HCT116 (cell line): ENCODE results near the gene DELE1. TPM values are rescaled to one million over a fixed set of nuclear protein-coding genes. Genes with fewer than 3 reads are reported as not detected.

Experiments
- ATAC-seq: fragments of 200-7000 bp; cut with Tn5 transposase; 2 replicates; pipeline ENCODE4 v1.9.1; 2020; ENCODE audit warnings: mild to moderate bottlenecking, moderate library complexity
- BruUV-seq: library from RNA; stranded (reverse); fragments of 400-500 nt; replicated peaks from 2 replicates; lab custom pipeline; 2021; lab: Mats Ljungman, UMichigan
- CTCF ChIA-PET: fragments of 300-600 bp; sonication (Branson Sonifier 250); formaldehyde crosslinking; loops from one replicate; lab custom pipeline; 2021; ENCODE audit warnings: antibody characterized with exemption; lab: Charles Lee
- POLR2A ChIA-PET: fragments of 300-600, 350-600 bp; sonication (Branson Sonifier 250); formaldehyde crosslinking; loops from one replicate; lab custom pipeline; 2021; ENCODE audit warnings: antibody characterized with exemption; lab: Charles Lee
- RAD21 ChIA-PET, 2 experiments: fragments of 300-600 bp; sonication (Branson Sonifier 250); formaldehyde crosslinking; loops; one replicate each; lab custom pipeline; 2023; ENCODE audit warnings: low total read pairs in 2 of 2; ENCODE audit not compliant: uncharacterized antibody in 2 of 2, unreplicated experiment in 2 of 2, low non-redundant PET in 1 of 2; lab: Charles Lee
- DNase-seq: peaks from one replicate; pipeline ENCODE4 v3.0.0-alpha.2; 2010; ENCODE audit warnings: low read depth, low spot score
- H2AFZ ChIP-seq: fragments of 200-600 bp; shearing (Covaris generic), sonication (generic); 2 replicates; pipeline ENCODE4 v1.6.1; 2017; ENCODE audit warnings: low read depth, mixed run types, mixed read lengths, antibody characterized with exemption, low read length; ENCODE audit not compliant: poor library complexity, severe bottlenecking
- H3K27ac ChIP-seq: 2 replicates; pipeline ENCODE4 v1.5.1; 2012; ENCODE audit warnings: low read depth, low read length
- H3K27me3 ChIP-seq: fragments of 200-600 bp; sonication (generic); 2 replicates; pipeline ENCODE4 v1.6.1; 2016; ENCODE audit warnings: mixed run types, low read length, mixed read lengths; ENCODE audit not compliant: insufficient read depth
- H3K36me3 ChIP-seq, 2 experiments: fragments of 200-500 bp in 1 of 2; fragments of 200-600 bp in 1 of 2; sonication (Bioruptor generic) in 1 of 2; sonication (generic) in 1 of 2; 2 replicates each; pipeline versions ENCODE4 v1.5.1 to v1.6.1; 2014 to 2016; ENCODE audit warnings: low read length in 2 of 2, inconsistent platforms in 1 of 2, mixed read lengths in 1 of 2, mixed run types in 1 of 2; ENCODE audit not compliant: insufficient read depth in 2 of 2, control insufficient read depth in 1 of 2
- H3K4me1 ChIP-seq, 2 experiments: fragments of 200-600 bp in 1 of 2; sonication (generic) in 1 of 2; 2 replicates each; pipeline versions ENCODE4 v1.5.1 to v1.6.1; 2012 to 2017; ENCODE audit warnings: low read length in 2 of 2, inconsistent platforms in 1 of 2, mild to moderate bottlenecking in 1 of 2, mixed read lengths in 1 of 2, mixed run types in 1 of 2, moderate library complexity in 1 of 2; ENCODE audit not compliant: insufficient read depth in 2 of 2, control insufficient read depth in 1 of 2
- H3K4me2 ChIP-seq: fragments of 200-600 bp; sonication (generic); 2 replicates; pipeline ENCODE4 v1.6.1; 2017; ENCODE audit warnings: mixed run types, low read length, mixed read lengths
- H3K4me3 ChIP-seq, 2 experiments: fragments of 200-600 bp in 1 of 2; sonication (generic) in 1 of 2; replicated peaks in 1 of 2; 2 replicates each; pipeline ENCODE4 v1.5.1; 2011 to 2016; ENCODE audit warnings: low read length in 2 of 2, control low read depth in 1 of 2, low read depth in 1 of 2, mild to moderate bottlenecking in 1 of 2, mixed read lengths in 1 of 2, mixed run types in 1 of 2
- H3K79me2 ChIP-seq: fragments of 200-600 bp; sonication (generic); 2 replicates; pipeline ENCODE4 v1.6.1; 2017; ENCODE audit warnings: mild to moderate bottlenecking, mixed run types, low read length, moderate library complexity, mixed read lengths; ENCODE audit not compliant: insufficient read depth
- H3K9ac ChIP-seq: fragments of 200-600 bp; sonication (generic); 2 replicates; pipeline ENCODE4 v1.6.1; 2016; ENCODE audit warnings: low read length, mixed read lengths
- H3K9me2 ChIP-seq: fragments of 200-600 bp; sonication (generic), shearing (Covaris generic); 2 replicates; pipeline ENCODE4 v1.6.1; 2017; ENCODE audit warnings: mixed run types, mild to moderate bottlenecking, moderate library complexity; ENCODE audit not compliant: insufficient read depth
- H3K9me3 ChIP-seq, 2 experiments: fragments of 200-500 bp in 1 of 2; fragments of 200-600 bp in 1 of 2; sonication (Bioruptor generic) in 1 of 2; sonication (generic) in 1 of 2; 2 replicates each; pipeline ENCODE4 v1.6.1; 2014 to 2017; ENCODE audit warnings: low read length in 2 of 2, mixed read lengths in 2 of 2, inconsistent platforms in 1 of 2, low read depth in 1 of 2, mild to moderate bottlenecking in 1 of 2, mixed run types in 1 of 2, moderate library complexity in 1 of 2; ENCODE audit not compliant: control insufficient read depth in 1 of 2, insufficient read depth in 1 of 2
- H4K20me1 ChIP-seq: fragments of 200-600 bp; sonication (generic), shearing (Covaris generic); 2 replicates; pipeline ENCODE4 v1.6.1; 2017; ENCODE audit warnings: mixed run types, mild to moderate bottlenecking, moderate library complexity; ENCODE audit not compliant: insufficient read depth
- CEBPB ChIP-seq: IDR thresholded peaks from 2 replicates; pipeline ENCODE4 v1.6.1; 2012; ENCODE audit warnings: low read depth
- ELF1 ChIP-seq: IDR thresholded peaks from 2 replicates; pipeline ENCODE4 v1.6.1; 2012; ENCODE audit warnings: low read depth, borderline replicate concordance
- POLR2A ChIP-seq: IDR thresholded peaks from 2 replicates; pipeline ENCODE4 v1.7.0; 2011; ENCODE audit warnings: borderline replicate concordance; ENCODE audit not compliant: insufficient read depth, insufficient read length; ENCODE audit errors: extremely low read depth
- RAD21 ChIP-seq: IDR thresholded peaks from 2 replicates; pipeline ENCODE4 v1.6.1; 2012; ENCODE audit warnings: low read depth, mild to moderate bottlenecking
- TCF7L2 ChIP-seq: IDR thresholded peaks from 2 replicates; pipeline ENCODE4 v1.7.0; 2011; ENCODE audit warnings: borderline replicate concordance, inconsistent platforms; ENCODE audit not compliant: insufficient read depth, insufficient read length; ENCODE audit errors: extremely low read depth
- YY1 ChIP-seq: IDR thresholded peaks from 2 replicates; pipeline ENCODE4 v1.6.1; 2011; ENCODE audit warnings: low read length, low read depth, moderate library complexity, mild to moderate bottlenecking; ENCODE audit not compliant: insufficient replicate concordance; ENCODE audit errors: extremely low read depth
- ZFX ChIP-seq: fragments of 450-650 bp; IDR thresholded peaks from 2 replicates; pipeline ENCODE4 v1.6.1; 2017
- intact Hi-C: fragments of 100-400 bp; cut with micrococcal nuclease; formaldehyde crosslinking; loops from 2 replicates; pipeline ENCODE4 v1.10.0; 2022
- total RNA-seq: library from RNA; stranded (reverse); gene quantifications from one replicate; pipeline ENCODE4 v1.2.1, GENCODE V29; 2021; ENCODE audit not compliant: unreplicated experiment
- TF ChIP-seq, protein P1 (sequence below), 3 experiments: fragments of 200-600 bp in 1 of 3; sonication (generic) in 1 of 3; IDR thresholded peaks in 2 of 3; conservative IDR thresholded peaks in 1 of 3; 2 replicates each; pipeline ENCODE4 v1.5.1; 2012 to 2017; ENCODE audit warnings: low read depth in 2 of 3, low read length in 2 of 3, antibody characterized with exemption in 1 of 3, borderline replicate concordance in 1 of 3, control low read depth in 1 of 3, mild to moderate bottlenecking in 1 of 3, mixed read lengths in 1 of 3, mixed run types in 1 of 3, moderate library complexity in 1 of 3; ENCODE audit not compliant: insufficient read depth in 1 of 3
- TF ChIP-seq, protein P2 (sequence below): IDR thresholded peaks from 2 replicates; pipeline ENCODE4 v1.6.1; 2012

Gene DELE1
- total RNA-seq, 1 experiment from 2014 or later = 74.1 TPM

DNA sequence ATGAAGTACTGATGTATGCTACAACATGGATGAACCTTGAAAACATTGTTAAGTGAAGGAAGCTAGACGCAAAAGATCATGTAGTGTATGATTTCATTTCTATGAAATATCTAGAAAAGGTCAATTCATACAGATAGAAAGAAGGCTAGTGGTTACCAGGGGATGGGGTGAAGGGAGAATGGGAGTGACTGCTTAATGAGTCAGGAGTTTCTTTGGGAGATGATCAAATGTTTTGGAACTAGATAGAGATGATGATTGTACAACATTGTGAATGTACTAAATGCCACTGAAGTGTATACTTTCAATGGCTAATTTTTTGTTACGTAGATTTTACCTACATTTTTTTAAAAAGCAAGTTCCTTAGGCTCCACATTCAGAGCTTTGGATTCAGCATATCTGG is 14.9 kb upstream of the DELE1 start (continued):
- TF ChIP-seq RAD21 (no peak), TCF7L2 (no peak)

DNA sequence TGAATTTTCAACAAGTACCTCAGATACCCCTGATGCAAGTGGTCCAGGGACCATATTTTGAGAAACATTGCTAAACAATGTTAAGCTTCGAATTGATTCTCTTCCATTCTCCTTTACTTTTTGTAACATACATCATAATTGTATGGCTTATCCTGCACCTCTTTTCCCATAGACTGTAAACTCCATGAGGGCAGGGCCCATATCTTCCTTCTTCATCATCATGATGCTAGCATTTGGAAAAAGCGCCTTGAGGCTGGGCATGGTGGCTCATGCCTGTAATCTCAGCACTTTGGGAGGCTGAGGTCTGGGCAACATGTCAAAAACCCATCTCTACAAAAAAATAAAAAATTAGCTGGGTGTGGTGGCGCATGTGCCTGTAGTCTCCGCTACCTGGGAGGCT is 14.5 kb upstream of the DELE1 start:
- Histone ChIP-seq H3K27ac (no peak overlapping the region), H4K20me1 (no peaks in the 10 kb centered on the region), H3K79me2 (no peaks in the 10 kb centered on the region), H3K9ac (no peak overlapping the region), H3K27me3 (no peaks in the 10 kb centered on the region), H3K4me2 (no peak overlapping the region), H3K4me3 (no peak overlapping the region), H3K4me1 (peaks cover 0 to 3% of the 10 kb centered on the region in 2 experiments; a peak in 1 of 4 replicates), H3K9me2 (no peaks in the 10 kb centered on the region), H3K36me3 (no peaks in the 10 kb centered on the region), H2AFZ (no peak overlapping the region), H3K9me3 (no peaks in the 10 kb centered on the region)
- no peak for ATAC-seq
- no TSS peak for BruUV-seq
- POLR2A ChIA-PET = no interaction called here
- CTCF ChIA-PET = no interaction called here
- RAD21 ChIA-PET = no interaction called here
- no peak for TF ChIP-seq CEBPB
- DNase-seq = no peak
- intact Hi-C loops = no loop called here

DNA sequence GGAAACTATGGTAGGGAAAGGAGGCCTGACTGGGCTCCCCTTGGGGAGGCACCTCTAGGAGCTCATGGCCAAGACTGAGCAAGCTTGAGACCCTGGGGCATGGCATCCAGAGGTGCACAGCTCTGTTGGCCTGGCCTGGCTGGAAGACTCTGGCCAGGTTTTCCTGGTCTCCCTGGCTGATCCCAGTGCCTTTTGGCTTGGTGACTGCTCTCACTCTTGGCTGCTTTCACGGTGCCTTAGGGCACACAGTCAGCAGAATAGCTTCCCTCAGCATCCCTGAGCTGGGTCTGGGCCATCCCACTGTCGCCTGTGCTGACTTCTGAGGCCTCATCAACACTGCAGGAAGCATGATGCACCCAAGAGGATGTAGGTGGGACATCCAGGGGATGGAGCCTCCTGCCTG is 13.4 kb upstream of the DELE1 start:
- TF ChIP-seq YY1 (no peak), POLR2A (no peak), ZFX (no peak), ELF1 (no peak)
- TF ChIP-seq, protein P1, sequence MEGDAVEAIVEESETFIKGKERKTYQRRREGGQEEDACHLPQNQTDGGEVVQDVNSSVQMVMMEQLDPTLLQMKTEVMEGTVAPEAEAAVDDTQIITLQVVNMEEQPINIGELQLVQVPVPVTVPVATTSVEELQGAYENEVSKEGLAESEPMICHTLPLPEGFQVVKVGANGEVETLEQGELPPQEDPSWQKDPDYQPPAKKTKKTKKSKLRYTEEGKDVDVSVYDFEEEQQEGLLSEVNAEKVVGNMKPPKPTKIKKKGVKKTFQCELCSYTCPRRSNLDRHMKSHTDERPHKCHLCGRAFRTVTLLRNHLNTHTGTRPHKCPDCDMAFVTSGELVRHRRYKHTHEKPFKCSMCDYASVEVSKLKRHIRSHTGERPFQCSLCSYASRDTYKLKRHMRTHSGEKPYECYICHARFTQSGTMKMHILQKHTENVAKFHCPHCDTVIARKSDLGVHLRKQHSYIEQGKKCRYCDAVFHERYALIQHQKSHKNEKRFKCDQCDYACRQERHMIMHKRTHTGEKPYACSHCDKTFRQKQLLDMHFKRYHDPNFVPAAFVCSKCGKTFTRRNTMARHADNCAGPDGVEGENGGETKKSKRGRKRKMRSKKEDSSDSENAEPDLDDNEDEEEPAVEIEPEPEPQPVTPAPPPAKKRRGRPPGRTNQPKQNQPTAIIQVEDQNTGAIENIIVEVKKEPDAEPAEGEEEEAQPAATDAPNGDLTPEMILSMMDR (IDR thresholded peaks at IDR 0.05 in 2 of 3, conservative IDR thresholded peaks at IDR 0.05 in 1 of 3; ENCODE audit: borderline replicate concordance in 1 of 3, insufficient read depth in 1 of 3, low read depth in 2 of 3, low read length in 2 of 3) = no peak
- TF ChIP-seq, protein P2, sequence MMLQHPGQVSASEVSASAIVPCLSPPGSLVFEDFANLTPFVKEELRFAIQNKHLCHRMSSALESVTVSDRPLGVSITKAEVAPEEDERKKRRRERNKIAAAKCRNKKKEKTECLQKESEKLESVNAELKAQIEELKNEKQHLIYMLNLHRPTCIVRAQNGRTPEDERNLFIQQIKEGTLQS = no peak
- no peak overlapping the region for H3K4me3 ChIP-seq
- H3K36me3 ChIP-seq = no peaks in the 10 kb centered on the region
- H3K9me3 ChIP-seq = no peaks in the 10 kb centered on the region
- RAD21 ChIA-PET = no interaction called here
- no peaks in the 10 kb centered on the region for H3K9me2 ChIP-seq
- ATAC-seq (no peak), DNase-seq (no peak)
- no peaks in the 10 kb centered on the region for H3K79me2 ChIP-seq
- CTCF ChIA-PET = no interaction called here
- H3K4me1 ChIP-seq = peaks cover 0 to 7% of the 10 kb centered on the region in 2 experiments; a peak in 1 of 4 replicates
- BruUV-seq = no TSS peak
- no peaks in the 10 kb centered on the region for H4K20me1 ChIP-seq
- no peak overlapping the region for H2AFZ ChIP-seq
- H3K4me2 ChIP-seq = no peak overlapping the region
- intact Hi-C loops = no loop called here
- H3K9ac ChIP-seq = no peak overlapping the region
- H3K27me3 ChIP-seq = no peaks in the 10 kb centered on the region
- no peak overlapping the region for H3K27ac ChIP-seq
- POLR2A ChIA-PET = no interaction called here
